Stomach (tissue), 9 donors: ENCODE results near the gene FXR1. TPM values are rescaled to one million over a fixed set of nuclear protein-coding genes. Genes with fewer than 3 reads are reported as not detected.

Experiments
- DNase-seq, 2 donors: peaks; one replicate each; pipeline versions ENCODE4 v3.0.0 to v3.0.0-alpha.2; 2013 to 2019
- H3K27ac ChIP-seq, 5 donors: fragments of 200-600 bp in 4 of 5; sonication (generic) in 4 of 5; one replicate each; pipeline ENCODE4 v1.5.1; 2013 to 2019; ENCODE audit warnings: mild to moderate bottlenecking in 1 of 5, moderate library complexity in 1 of 5
- H3K27me3 ChIP-seq, 3 donors: fragments of 200-600 bp; sonication (generic); one replicate each; pipeline ENCODE4 v1.5.1; 2017 to 2019; ENCODE audit warnings: mixed run types in 1 of 3
- H3K36me3 ChIP-seq, 4 donors: fragments of 200-600 bp; sonication (generic); 1 replicate in 3 of 4; 2 replicates in 1 of 4; pipeline ENCODE4 v1.5.1; 2016 to 2019
- H3K4me1 ChIP-seq, 4 donors: fragments of 200-600 bp; sonication (generic); one replicate each; pipeline ENCODE4 v1.5.1; 2016 to 2019
- H3K4me3 ChIP-seq, 4 donors: fragments of 200-600 bp; sonication (generic) in 3 of 4; one replicate each; pipeline ENCODE4 v1.5.1; 2016 to 2019; ENCODE audit warnings: mild to moderate bottlenecking in 1 of 4
- H3K9me3 ChIP-seq, 4 donors: fragments of 200-600 bp; sonication (generic); one replicate each; pipeline ENCODE4 v1.5.1; 2016 to 2019
- EP300 ChIP-seq: sonication (generic); formaldehyde crosslinking; IDR thresholded peaks from one replicate; pipeline ENCODE4 v1.6.1; 2017; ENCODE audit warnings: antibody characterized with exemption
- POLR2A ChIP-seq, 4 donors: fragments of 450-650 bp; IDR thresholded peaks; one replicate each; pipeline ENCODE4 v1.6.1; 2016; ENCODE audit warnings: antibody characterized with exemption in 4 of 4, control low read depth in 2 of 4, mild to moderate bottlenecking in 1 of 4, moderate library complexity in 1 of 4
- POLR2AphosphoS5 ChIP-seq, 3 donors: sonication (generic); formaldehyde crosslinking; IDR thresholded peaks; one replicate each; pipeline ENCODE4 v1.6.1; 2016; ENCODE audit warnings: antibody characterized with exemption in 3 of 3
- WGBS, 5 donors: extraction: QIAGEN DNeasy Blood & Tissue Kit in 3 of 5; methylation state at CpG; one replicate each; pipeline versions ENCODE4 v1.1.5 to v1.1.7; 2013 to 2018; 5-methylcytosine and 5-hydroxymethylcytosine counted together
- intact Hi-C: fragments of 100-400 bp; cut with DNase I; formaldehyde crosslinking; loops from one replicate; pipeline ENCODE4 v1.15.1; 2023; ENCODE audit warnings: low total_unique reads
- polyA plus RNA-seq, 3 donors: library from polyadenylated mRNA; stranded (reverse); fragments of 200-250 nt; gene quantifications; one replicate each; pipeline ENCODE4 v1.2.3, GENCODE V29; 2013
- total RNA-seq, 5 donors: library from RNA; depleted of rRNA; stranded (reverse); fragments of >200 nt; gene quantifications; one replicate each; pipeline versions ENCODE4 v1.1.0 to v1.2.3, GENCODE V29; 2014 to 2016
- TF ChIP-seq, protein P1 (sequence below), 7 experiments: fragments of 450-650 bp in 4 of 7; fragments of 200-600 bp in 3 of 7; sonication (generic) in 3 of 7; IDR thresholded peaks; one replicate each; pipeline ENCODE4 v1.5.1; 2016 to 2019; ENCODE audit warnings: antibody characterized with exemption in 7 of 7, control low read depth in 2 of 7, mild to moderate bottlenecking in 1 of 7
- donor health status: healthy with polysubstance abuse.
- donor health status: Bipolar disorder and iron deficiency.
- donor health status: healthy.

Gene FXR1
- total and polyA plus RNA-seq, 8 donors, result 40.8 to 182 (median 56.4) TPM

DNA sequence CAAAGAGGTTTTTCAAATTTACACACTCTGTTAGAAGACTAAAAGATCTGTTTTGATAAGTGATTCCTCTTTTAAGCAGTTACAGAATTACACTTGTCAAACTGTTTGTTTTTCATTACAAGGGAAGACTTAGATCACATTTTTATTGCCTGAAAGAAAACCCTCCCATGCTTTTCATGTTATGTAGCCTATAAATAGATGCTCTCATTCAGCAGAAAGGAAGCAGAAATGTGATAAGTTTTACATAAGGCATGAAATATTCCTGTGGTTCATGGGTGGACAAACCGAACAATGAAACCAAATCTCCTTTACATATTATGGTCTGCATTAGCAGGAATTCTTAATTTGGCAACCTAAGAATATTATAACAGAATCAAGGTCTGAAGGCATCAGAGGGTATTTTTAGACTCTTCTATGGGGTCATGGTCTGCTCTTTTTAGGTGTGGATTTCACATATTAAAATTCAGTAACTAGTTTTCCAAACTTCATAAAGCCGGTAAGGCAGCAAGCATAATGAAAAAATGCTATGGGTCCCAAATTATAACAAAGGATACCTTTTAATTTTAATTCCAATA is 37.3 kb upstream of the FXR1 start:
- Histone ChIP-seq H3K4me1 (peaks cover 0 to 15% (median 2%) of the 10 kb centered on the region in 4 donors), H3K27ac (no peak overlapping the region), H3K36me3 (no peaks in the 10 kb centered on the region), H3K9me3 (no peaks in the 10 kb centered on the region), H3K4me3 (no peak overlapping the region), H3K27me3 (peaks cover 0 to 6% (median 0%) of the 10 kb centered on the region in 3 donors)
- intact Hi-C loops, result no loop called here
- DNase-seq, result no peak
- 76 to 87% (median 80%) methylated on average over 2 of the region's 2 CpGs for WGBS, 5 donors
- TF ChIP-seq, protein P1, sequence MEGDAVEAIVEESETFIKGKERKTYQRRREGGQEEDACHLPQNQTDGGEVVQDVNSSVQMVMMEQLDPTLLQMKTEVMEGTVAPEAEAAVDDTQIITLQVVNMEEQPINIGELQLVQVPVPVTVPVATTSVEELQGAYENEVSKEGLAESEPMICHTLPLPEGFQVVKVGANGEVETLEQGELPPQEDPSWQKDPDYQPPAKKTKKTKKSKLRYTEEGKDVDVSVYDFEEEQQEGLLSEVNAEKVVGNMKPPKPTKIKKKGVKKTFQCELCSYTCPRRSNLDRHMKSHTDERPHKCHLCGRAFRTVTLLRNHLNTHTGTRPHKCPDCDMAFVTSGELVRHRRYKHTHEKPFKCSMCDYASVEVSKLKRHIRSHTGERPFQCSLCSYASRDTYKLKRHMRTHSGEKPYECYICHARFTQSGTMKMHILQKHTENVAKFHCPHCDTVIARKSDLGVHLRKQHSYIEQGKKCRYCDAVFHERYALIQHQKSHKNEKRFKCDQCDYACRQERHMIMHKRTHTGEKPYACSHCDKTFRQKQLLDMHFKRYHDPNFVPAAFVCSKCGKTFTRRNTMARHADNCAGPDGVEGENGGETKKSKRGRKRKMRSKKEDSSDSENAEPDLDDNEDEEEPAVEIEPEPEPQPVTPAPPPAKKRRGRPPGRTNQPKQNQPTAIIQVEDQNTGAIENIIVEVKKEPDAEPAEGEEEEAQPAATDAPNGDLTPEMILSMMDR (IDR thresholded peaks at IDR 0.05), result no peak
- TF ChIP-seq POLR2AphosphoS5 (IDR thresholded peaks at IDR 0.05) (no peak), EP300 (no peak), POLR2A (IDR thresholded peaks at IDR 0.05) (no peak)

DNA sequence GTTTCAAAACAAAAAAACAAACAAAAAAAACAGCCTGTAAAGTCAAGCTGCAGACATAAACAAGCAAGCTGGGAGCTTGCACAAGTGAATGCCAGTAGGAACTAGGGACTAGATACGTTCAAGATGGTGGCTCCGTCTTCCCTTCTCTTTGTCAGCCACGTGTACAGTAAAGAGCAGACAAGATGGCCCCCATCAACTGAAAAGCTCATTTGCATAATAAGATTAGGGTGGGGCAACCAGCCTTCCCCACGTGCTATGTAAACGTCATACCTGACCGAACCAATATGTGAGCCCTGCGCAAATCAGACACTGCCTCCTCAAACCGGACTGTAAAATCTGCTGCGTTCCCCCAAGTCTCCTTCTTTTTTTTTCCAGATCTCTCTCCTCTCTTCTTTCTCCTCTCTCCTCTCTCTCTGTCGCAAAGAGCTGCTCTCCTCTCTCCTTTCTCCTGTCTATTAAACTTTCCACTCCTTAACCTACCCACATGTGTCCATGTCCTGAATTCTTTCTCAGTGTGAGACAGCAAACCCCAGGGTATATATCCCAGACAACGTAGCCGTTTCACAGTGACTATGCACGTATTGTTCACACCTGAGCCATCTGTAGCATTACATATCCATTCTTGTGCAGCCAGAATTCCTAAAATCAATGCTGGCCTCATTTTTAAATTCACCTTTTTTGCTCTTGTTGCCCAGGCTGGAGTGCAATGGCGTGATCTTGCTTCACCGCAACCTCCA is 31.2 kb upstream of the FXR1 start:
- H3K4me1 ChIP-seq, result no peaks in the 10 kb centered on the region
- peaks cover 0 to 5% (median 0%) of the 10 kb centered on the region in 3 donors for H3K27me3 ChIP-seq
- WGBS, 5 donors, result 82 to 89% (median 87%) methylated on average over 15 of the region's 15 CpGs
- H3K36me3 ChIP-seq, result no peaks in the 10 kb centered on the region
- no peaks in the 10 kb centered on the region for H3K9me3 ChIP-seq
- no peak for DNase-seq
- H3K27ac ChIP-seq, result no peak overlapping the region
- H3K4me3 ChIP-seq, result no peak overlapping the region
- no peak for TF ChIP-seq POLR2AphosphoS5 (IDR thresholded peaks at IDR 0.05)
- no peak for TF ChIP-seq POLR2A (IDR thresholded peaks at IDR 0.05)
- no peak for TF ChIP-seq EP300
- intact Hi-C loops, result no loop called here

DNA sequence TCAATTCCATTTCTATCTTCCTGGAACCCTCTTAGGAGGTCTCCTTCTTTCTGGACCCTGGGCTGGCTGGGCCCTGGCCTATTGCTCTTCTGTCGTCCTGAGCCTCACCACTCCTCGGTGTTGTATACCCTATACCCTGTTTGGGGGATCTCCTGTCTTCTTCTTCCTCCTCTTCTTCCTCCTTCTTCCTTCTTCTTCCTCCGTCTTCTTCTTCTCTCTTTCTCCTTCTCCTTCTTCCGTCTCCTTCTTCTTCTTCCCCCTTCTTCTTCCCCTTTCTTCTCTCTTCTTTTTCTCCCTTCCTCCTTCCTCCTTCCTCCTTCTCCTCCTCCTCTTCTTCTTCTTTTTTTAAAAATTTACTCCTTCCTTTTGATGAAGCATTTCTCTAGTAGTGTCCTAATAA is 30.4 kb upstream of the FXR1 start:
- Histone ChIP-seq H3K36me3 (no peaks in the 10 kb centered on the region), H3K4me1 (no peaks in the 10 kb centered on the region), H3K4me3 (no peak overlapping the region), H3K9me3 (no peaks in the 10 kb centered on the region), H3K27ac (no peak overlapping the region), H3K27me3 (peaks cover 0 to 5% (median 0%) of the 10 kb centered on the region in 3 donors)
- intact Hi-C loops, result no loop called here
- TF ChIP-seq POLR2A (IDR thresholded peaks at IDR 0.05), result no peak
- no peak for TF ChIP-seq POLR2AphosphoS5 (IDR thresholded peaks at IDR 0.05)
- TF ChIP-seq EP300, result no peak
- TF ChIP-seq, protein P1 (IDR thresholded peaks at IDR 0.05), result no peak
- DNase-seq, result no peak
- 70 to 83% (median 79%) methylated on average over 4 of the region's 4 CpGs for WGBS, 5 donors

DNA sequence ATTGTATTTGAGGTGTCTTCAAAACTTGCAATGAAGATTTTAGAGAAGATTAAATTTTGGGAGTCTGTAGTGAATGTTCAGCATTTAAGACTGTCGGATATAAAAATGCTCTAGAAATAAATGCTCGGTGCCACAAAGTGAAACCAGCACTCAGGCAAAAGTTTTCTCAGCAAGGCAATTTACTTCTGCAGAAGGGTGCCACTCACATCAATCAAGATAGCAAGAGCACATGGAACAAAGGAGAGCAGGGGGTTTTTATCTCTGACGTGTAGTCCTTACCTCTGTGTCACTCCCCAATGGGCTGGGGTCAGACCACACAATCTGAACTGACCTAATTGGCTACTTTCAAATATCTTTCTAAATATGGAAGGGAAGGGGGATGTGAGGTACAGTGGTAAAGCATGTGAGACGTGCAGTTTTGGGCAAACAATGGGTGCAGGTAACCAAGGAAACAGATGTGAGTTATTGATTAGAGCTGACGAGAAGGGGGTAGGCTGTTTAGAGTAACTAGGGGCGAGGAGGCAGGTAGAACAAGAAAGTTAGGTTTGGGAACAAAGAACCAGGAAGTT is 23.4 kb upstream of the FXR1 start:
- TF ChIP-seq EP300 (no peak), POLR2A (IDR thresholded peaks at IDR 0.05) (no peak), POLR2AphosphoS5 (IDR thresholded peaks at IDR 0.05) (no peak)
- TF ChIP-seq, protein P1 (IDR thresholded peaks at IDR 0.05), result no peak
- Histone ChIP-seq H3K4me1 (no peaks in the 10 kb centered on the region), H3K4me3 (no peak overlapping the region), H3K9me3 (peaks cover 6 to 29% (median 25%) of the 10 kb centered on the region in 4 donors), H3K27me3 (no peaks in the 10 kb centered on the region), H3K27ac (no peak overlapping the region), H3K36me3 (no peaks in the 10 kb centered on the region)
- 48 to 71% (median 60%) methylated on average over 6 of the region's 6 CpGs for WGBS, 5 donors
- DNase-seq, result no peak
- intact Hi-C loops, result no loop called here
